Measurements from ENCODE around the gene GPR55. TPM values are rescaled to one million over a fixed set of nuclear protein-coding genes. Genes with fewer than 3 reads are reported as not detected.

Gene GPR55
- total and polyA plus RNA-seq, 10 of the 15 experiments (the other 5 are each of a cell fraction or from before 2014, with no cell fraction given): 2.1 to 30.1 (median 16.2) TPM

DNA sequence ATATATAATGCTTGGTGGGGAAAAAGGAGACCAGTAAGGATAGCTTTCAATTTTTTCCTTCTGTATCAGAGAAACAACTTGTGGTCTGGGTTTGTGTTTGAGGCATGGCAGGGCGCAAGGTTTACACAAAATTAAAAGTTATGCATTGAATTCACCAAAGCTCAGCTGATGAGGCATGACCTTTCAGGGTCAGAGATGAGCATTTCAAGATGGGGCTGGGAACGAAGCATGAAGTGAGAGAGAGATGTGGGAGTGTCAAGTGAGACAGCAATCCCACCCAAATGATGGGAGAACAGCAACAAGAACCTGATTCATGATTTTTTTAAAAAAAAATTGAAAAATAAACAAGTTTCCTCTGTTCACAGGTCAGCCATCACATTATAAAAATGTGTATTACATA, 4.9 kb downstream of the GPR55 start (continued):
- TF ChIP-seq, protein P1, sequence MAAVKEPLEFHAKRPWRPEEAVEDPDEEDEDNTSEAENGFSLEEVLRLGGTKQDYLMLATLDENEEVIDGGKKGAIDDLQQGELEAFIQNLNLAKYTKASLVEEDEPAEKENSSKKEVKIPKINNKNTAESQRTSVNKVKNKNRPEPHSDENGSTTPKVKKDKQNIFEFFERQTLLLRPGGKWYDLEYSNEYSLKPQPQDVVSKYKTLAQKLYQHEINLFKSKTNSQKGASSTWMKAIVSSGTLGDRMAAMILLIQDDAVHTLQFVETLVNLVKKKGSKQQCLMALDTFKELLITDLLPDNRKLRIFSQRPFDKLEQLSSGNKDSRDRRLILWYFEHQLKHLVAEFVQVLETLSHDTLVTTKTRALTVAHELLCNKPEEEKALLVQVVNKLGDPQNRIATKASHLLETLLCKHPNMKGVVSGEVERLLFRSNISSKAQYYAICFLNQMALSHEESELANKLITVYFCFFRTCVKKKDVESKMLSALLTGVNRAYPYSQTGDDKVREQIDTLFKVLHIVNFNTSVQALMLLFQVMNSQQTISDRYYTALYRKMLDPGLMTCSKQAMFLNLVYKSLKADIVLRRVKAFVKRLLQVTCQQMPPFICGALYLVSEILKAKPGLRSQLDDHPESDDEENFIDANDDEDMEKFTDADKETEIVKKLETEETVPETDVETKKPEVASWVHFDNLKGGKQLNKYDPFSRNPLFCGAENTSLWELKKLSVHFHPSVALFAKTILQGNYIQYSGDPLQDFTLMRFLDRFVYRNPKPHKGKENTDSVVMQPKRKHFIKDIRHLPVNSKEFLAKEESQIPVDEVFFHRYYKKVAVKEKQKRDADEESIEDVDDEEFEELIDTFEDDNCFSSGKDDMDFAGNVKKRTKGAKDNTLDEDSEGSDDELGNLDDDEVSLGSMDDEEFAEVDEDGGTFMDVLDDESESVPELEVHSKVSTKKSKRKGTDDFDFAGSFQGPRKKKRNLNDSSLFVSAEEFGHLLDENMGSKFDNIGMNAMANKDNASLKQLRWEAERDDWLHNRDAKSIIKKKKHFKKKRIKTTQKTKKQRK (IDR thresholded peaks at IDR 0.05; ENCODE audit: low read depth, low read length): no peak
- peak; percentile 70 for TF ChIP-seq NR2C1 (IDR thresholded peaks at IDR 0.05)
- TF ChIP-seq KDM1A (IDR thresholded peaks at IDR 0.05; ENCODE audit: borderline replicate concordance): no peak
- no peak for TF ChIP-seq TAF1 (IDR thresholded peaks at IDR 0.05; ENCODE audit: borderline replicate concordance, low read depth, low read length)
- TF ChIP-seq, protein P2, sequence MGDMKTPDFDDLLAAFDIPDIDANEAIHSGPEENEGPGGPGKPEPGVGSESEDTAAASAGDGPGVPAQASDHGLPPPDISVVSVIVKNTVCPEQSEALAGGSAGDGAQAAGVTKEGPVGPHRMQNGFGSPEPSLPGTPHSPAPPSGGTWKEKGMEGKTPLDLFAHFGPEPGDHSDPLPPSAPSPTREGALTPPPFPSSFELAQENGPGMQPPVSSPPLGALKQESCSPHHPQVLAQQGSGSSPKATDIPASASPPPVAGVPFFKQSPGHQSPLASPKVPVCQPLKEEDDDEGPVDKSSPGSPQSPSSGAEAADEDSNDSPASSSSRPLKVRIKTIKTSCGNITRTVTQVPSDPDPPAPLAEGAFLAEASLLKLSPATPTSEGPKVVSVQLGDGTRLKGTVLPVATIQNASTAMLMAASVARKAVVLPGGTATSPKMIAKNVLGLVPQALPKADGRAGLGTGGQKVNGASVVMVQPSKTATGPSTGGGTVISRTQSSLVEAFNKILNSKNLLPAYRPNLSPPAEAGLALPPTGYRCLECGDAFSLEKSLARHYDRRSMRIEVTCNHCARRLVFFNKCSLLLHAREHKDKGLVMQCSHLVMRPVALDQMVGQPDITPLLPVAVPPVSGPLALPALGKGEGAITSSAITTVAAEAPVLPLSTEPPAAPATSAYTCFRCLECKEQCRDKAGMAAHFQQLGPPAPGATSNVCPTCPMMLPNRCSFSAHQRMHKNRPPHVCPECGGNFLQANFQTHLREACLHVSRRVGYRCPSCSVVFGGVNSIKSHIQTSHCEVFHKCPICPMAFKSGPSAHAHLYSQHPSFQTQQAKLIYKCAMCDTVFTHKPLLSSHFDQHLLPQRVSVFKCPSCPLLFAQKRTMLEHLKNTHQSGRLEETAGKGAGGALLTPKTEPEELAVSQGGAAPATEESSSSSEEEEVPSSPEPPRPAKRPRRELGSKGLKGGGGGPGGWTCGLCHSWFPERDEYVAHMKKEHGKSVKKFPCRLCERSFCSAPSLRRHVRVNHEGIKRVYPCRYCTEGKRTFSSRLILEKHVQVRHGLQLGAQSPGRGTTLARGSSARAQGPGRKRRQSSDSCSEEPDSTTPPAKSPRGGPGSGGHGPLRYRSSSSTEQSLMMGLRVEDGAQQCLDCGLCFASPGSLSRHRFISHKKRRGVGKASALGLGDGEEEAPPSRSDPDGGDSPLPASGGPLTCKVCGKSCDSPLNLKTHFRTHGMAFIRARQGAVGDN (IDR thresholded peaks at IDR 0.05): peak; percentile 62; the same call in 1 of the 2 replicates
